NCI-H2171 treated with DMSO at 0.1 percent for 48 hours (cell line): ENCODE results near the gene MRPL20.
A peak's percentile ranks its signal among the peaks of the same experiment; 100 is the strongest.
"Not testable (repeated sequence)": the region's sequence is repeated elsewhere in the genome, so short reads cannot be mapped to it uniquely, and the experiment has no call there.

Experiments
- DNase-seq: peaks from one replicate; lab custom pipeline; 2025; lab: John Stamatoyannopoulos, UW

Gene MRPL20

GRCh38 chr1:1437033-1437903 is 30.2 kb upstream of the MRPL20 start:
- DNase-seq = no peak

- DNase-seq = no peak
Measured at GRCh38 chr1:1436630-1437032, 29.5 kb upstream of the MRPL20 start.

GRCh38 chr1:1435911-1436629 is 29.0 kb upstream of the MRPL20 start:
- DNase-seq = no peak

- DNase-seq = no peak
Measured at GRCh38 chr1:1435106-1435903, 28.2 kb upstream of the MRPL20 start, which contains the start of gene VWA1. TSS of gene VWA1 (plus strand) at chr1:1435690. CDS start at chr1:1435749, 59 bp downstream.

- DNase-seq = no peak
Measured at GRCh38 chr1:1434824-1435105, 27.7 kb upstream of the MRPL20 start.

- DNase-seq = peak; percentile 41
Measured at GRCh38 chr1:1434131-1434823, 27.2 kb upstream of the MRPL20 start.

- DNase-seq = peak; percentile 31
Measured at GRCh38 chr1:1433804-1434130, 26.7 kb upstream of the MRPL20 start.

- peak; percentile 92 for DNase-seq
Measured at GRCh38 chr1:1432951-1433803, 26.1 kb upstream of the MRPL20 start.

- peak; percentile 85 for DNase-seq
Measured at GRCh38 chr1:1432274-1432950, 25.3 kb upstream of the MRPL20 start.

GRCh38 chr1:1431845-1432273 is 24.8 kb upstream of the MRPL20 start:
- no peak for DNase-seq

GRCh38 chr1:1430992-1431844 is 24.1 kb upstream of the MRPL20 start:
- DNase-seq = peak; percentile 70

GRCh38 chr1:1430114-1430982 is 23.3 kb upstream of the MRPL20 start:
- DNase-seq = peak; percentile 85

GRCh38 chr1:1429671-1430073 is 22.6 kb upstream of the MRPL20 start:
- no peak for DNase-seq

GRCh38 chr1:1428967-1429366 is 21.9 kb upstream of the MRPL20 start:
- DNase-seq = not testable (repeated sequence)

- DNase-seq = no peak
Measured at GRCh38 chr1:1428174-1428573, 21.1 kb upstream of the MRPL20 start.

- DNase-seq = no peak
Measured at GRCh38 chr1:1427820-1428148, 20.7 kb upstream of the MRPL20 start.

- no peak for DNase-seq
Measured at GRCh38 chr1:1427106-1427819, 20.2 kb upstream of the MRPL20 start.

GRCh38 chr1:1426496-1427105 is 19.5 kb upstream of the MRPL20 start:
- DNase-seq = peak; percentile 77
